KOPT-K1 (cell line): ENCODE measurements around the gene CMIP.

Source experiments
- H3K27ac ChIP-seq: fragments of 200-600 bp; sonication (generic); 2 replicates; pipeline ENCODE4 v1.5.1; 2016; ENCODE audit warnings: antibody characterized with exemption, mild to moderate bottlenecking, low read depth, low read length; ENCODE audit not compliant: poor library complexity, severe bottlenecking
- H3K36me3 ChIP-seq: fragments of 200-600 bp; sonication (generic); 2 replicates; pipeline ENCODE4 v1.5.1; 2017; ENCODE audit warnings: antibody characterized with exemption, mild to moderate bottlenecking, low read length, moderate library complexity; ENCODE audit not compliant: insufficient read depth
- H3K9me3 ChIP-seq: fragments of 200-600 bp; sonication (generic); 2 replicates; pipeline ENCODE4 v1.5.1; 2017; ENCODE audit warnings: antibody characterized with exemption, low read length, mild to moderate bottlenecking; ENCODE audit not compliant: insufficient read depth, poor library complexity, severe bottlenecking

Gene CMIP

GRCh38 chr16:81560979-81561657 is 116.5 kb downstream of the CMIP start:
- H3K36me3 ChIP-seq: peaks cover 5% of the 10 kb centered on the region; the same call in 1 of the 2 replicates
- H3K9me3 ChIP-seq: no peaks in the 10 kb centered on the region
- H3K27ac ChIP-seq: no peak overlapping the region

GRCh38 chr16:81562174-81562849 is 117.7 kb downstream of the CMIP start:
- Histone ChIP-seq H3K36me3 (peaks cover 5% of the 10 kb centered on the region; the same call in 1 of the 2 replicates), H3K9me3 (no peaks in the 10 kb centered on the region), H3K27ac (no peak overlapping the region)

GRCh38 chr16:81562926-81563325 is 118.3 kb downstream of the CMIP start:
- Histone ChIP-seq H3K27ac (no peak overlapping the region), H3K36me3 (peaks cover 5% of the 10 kb centered on the region; the same call in 1 of the 2 replicates), H3K9me3 (no peaks in the 10 kb centered on the region)

- Histone ChIP-seq H3K9me3 (no peaks in the 10 kb centered on the region), H3K27ac (no peak overlapping the region), H3K36me3 (no peaks in the 10 kb centered on the region)
Measured at GRCh38 chr16:81564421-81564911, 119.9 kb downstream of the CMIP start.

DNA sequence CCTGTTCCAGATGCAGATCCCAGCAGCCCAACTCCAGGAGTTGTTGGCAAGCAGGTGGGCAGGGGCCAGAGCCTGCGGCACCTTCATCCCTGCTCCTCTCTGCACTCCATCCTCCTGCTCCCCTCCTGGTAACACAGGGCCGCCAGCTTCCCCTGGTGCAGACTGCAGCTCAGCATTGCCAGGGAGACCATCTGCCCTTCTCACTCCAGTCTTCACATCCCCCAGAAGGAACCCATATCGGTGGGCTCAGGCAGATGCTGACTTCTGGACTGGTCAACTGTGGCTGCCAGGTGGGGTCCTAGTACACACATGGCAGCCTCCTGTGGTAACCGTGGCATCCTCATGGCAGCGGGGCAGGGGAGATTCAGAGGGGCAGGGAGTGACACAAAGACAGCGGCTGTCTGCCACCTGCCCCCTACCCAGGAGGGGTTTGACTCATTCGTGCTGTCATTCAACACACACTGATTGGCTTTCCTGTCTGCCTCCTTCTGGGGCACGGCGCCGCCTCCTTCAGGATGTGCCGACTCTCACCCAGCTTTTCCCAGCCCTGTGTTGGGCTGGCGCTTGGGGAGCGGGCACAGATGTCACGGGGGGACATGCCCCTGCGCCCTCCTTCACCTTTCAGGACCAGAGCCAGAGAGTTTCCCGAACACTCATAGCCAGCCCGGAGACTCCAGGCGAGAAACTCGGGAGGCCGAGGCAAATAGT is 120.9 kb downstream of the CMIP start:
- no peaks in the 10 kb centered on the region for H3K9me3 ChIP-seq
- H3K27ac ChIP-seq: no peak overlapping the region
- no peaks in the 10 kb centered on the region for H3K36me3 ChIP-seq

GRCh38 chr16:81566086-81567007 is 121.7 kb downstream of the CMIP start:
- no peaks in the 10 kb centered on the region for H3K9me3 ChIP-seq
- no peak overlapping the region for H3K27ac ChIP-seq
- no peaks in the 10 kb centered on the region for H3K36me3 ChIP-seq

DNA sequence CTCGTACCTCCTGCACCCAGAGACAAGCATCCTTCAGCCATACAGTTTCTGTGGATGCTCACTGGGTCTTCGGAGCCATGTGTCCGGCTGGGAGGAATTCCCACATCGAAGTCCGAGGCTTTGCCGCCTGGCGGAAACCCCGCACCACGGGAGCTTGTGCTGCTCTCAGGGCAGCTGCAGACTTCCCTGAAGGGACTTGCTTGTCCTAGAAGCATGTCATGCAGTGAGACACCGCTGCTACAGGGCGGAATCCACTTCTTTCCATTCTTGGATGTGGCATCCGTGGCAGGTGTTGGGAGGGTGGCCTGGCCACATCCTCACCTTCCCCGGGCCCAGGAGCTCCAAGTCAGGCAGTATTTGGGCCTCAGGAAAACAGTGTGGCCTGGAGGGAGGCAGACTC is 122.5 kb downstream of the CMIP start:
- Histone ChIP-seq H3K27ac (no peak overlapping the region), H3K36me3 (no peaks in the 10 kb centered on the region), H3K9me3 (no peaks in the 10 kb centered on the region)

DNA sequence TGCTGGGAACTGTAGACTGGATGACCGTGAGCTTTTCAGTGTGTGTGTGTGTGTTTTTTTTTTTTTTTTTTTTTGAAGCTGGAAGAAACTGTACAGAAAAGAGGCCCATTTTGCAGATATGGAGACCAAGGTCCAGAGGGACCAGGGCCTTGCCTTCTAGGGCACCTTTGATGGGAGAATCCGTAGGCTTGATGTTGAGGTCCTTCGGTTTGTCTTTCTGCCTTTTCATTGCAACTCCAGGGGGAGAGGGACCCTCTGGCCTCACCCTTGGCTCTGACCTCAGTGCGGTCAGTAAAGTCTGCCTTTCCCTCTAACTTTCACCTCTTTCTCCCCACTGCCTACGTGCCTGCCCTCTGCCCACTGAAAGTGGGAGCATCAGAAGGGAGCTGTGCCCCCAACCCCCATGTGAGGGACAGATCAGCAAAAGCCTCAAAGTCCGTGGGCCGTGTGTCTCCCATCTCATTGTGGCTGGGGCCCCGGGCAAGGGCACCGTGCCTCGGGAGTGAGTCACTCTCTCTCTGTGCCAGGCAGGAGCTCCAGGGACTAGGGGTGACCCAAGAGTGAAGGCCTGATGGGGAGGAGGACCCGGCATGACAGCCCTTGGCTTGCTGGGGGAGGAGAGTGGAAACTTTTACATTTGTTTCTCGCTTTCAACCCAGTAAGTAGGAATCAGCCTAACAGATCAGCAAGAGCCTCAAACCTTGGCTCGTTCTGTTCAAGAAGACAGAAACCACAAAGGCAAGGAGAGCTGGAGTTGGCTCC is 123.6 kb downstream of the CMIP start:
- Histone ChIP-seq H3K27ac (no peak overlapping the region), H3K36me3 (no peaks in the 10 kb centered on the region), H3K9me3 (no peaks in the 10 kb centered on the region)

- no peak overlapping the region for H3K27ac ChIP-seq
- H3K36me3 ChIP-seq: no peaks in the 10 kb centered on the region
Measured at GRCh38 chr16:81568749-81569087, 124.1 kb downstream of the CMIP start.

GRCh38 chr16:81569361-81570034 is 124.9 kb downstream of the CMIP start:
- H3K27ac ChIP-seq: no peak overlapping the region
- H3K36me3 ChIP-seq: no peaks in the 10 kb centered on the region
- H3K9me3 ChIP-seq: no peaks in the 10 kb centered on the region

More at GRCh38 chr16:81568749-81569087, 124.1 kb downstream of the CMIP start:
- no peaks in the 10 kb centered on the region for H3K9me3 ChIP-seq

DNA sequence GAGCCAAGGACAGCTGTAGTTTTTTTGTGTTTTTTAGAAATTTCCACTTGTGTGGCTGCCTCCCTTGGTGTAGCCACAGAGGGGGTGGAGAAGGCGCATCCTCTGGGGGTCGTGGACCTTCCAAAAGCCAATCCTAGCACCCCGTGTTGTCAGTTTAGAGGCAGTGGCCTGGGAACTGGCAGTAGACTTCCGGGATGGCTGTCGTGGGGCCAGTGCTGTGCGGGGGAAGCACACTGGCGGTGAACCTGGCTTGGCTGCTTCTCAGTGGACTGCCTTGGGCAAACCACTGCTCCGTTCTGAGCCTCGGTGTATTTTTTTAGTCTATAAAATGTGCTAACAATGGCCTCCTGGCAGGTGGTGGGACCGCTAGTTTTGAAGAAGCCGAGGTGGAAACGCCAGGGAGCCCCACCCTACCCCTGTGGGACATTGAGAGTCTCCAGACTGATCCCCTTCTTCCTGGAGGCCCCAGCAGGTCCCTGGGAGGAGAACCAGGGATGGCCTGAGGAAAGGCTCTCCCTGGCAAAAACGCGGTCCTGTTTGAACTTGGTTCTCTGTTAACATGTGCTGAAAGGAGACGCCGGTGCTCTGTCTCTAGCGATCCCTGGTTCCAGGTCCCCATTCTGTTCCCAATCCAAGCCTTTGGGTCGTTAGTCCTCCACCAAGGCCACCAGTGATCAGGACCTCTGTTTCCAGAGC is 125.7 kb downstream of the CMIP start:
- Histone ChIP-seq H3K36me3 (no peaks in the 10 kb centered on the region), H3K9me3 (no peaks in the 10 kb centered on the region), H3K27ac (no peak overlapping the region)

- Histone ChIP-seq H3K36me3 (no peaks in the 10 kb centered on the region), H3K27ac (no peak overlapping the region)
Measured at GRCh38 chr16:81571175-81571574, 126.6 kb downstream of the CMIP start.

More at GRCh38 chr16:81571175-81571574, 126.6 kb downstream of the CMIP start:
- no peaks in the 10 kb centered on the region for H3K9me3 ChIP-seq
